Measurements from ENCODE around the gene DLX3.

DNA sequence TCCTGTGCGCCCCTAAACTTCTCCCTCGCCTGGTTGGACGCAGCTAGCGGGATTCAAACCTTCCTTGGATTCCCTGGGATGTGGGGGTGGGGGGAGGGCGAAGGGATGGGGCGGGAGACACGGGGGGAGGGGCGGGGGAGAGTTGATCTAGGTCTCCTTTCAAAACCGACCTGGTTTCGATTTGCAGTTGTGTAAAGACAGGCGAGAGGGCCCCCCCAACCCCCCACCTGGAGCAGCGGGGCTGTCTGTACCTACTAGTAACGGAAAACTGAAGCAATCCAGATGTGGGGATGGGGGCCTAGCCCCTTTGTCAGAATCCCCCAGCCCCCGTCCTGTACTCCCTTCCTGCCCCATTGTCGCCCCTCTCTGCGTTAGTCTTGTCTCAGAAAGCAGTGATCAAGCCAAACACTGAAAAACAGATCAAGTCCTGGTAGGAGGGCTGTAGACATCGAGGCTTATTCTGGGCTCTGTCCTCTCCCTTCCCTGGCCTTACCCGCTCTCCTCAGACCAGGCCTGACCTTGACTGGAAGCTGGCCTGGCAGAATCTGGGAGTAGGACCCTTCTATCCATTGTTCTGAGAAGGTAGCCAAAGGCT is 25.1 kb downstream of the DLX3 start:
- TF ChIP-seq, protein P1, sequence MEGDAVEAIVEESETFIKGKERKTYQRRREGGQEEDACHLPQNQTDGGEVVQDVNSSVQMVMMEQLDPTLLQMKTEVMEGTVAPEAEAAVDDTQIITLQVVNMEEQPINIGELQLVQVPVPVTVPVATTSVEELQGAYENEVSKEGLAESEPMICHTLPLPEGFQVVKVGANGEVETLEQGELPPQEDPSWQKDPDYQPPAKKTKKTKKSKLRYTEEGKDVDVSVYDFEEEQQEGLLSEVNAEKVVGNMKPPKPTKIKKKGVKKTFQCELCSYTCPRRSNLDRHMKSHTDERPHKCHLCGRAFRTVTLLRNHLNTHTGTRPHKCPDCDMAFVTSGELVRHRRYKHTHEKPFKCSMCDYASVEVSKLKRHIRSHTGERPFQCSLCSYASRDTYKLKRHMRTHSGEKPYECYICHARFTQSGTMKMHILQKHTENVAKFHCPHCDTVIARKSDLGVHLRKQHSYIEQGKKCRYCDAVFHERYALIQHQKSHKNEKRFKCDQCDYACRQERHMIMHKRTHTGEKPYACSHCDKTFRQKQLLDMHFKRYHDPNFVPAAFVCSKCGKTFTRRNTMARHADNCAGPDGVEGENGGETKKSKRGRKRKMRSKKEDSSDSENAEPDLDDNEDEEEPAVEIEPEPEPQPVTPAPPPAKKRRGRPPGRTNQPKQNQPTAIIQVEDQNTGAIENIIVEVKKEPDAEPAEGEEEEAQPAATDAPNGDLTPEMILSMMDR (conservative IDR thresholded peaks at IDR 0.05; ENCODE audit: low read depth, low read length): no peak
- no peak for TF ChIP-seq EZH2 (IDR thresholded peaks at IDR 0.05; ENCODE audit: borderline replicate concordance, low read depth, low read length, poor library complexity, severe bottlenecking)

All from A673 (cell line).